NAMALWA (cell line): ENCODE data around the gene VSNL1.

Experiments
- DNase-seq: peaks from one replicate; pipeline ENCODE4 v3.0.0-alpha.2; 2015; ENCODE audit warnings: low spot score

VSNL1 gene

DNA sequence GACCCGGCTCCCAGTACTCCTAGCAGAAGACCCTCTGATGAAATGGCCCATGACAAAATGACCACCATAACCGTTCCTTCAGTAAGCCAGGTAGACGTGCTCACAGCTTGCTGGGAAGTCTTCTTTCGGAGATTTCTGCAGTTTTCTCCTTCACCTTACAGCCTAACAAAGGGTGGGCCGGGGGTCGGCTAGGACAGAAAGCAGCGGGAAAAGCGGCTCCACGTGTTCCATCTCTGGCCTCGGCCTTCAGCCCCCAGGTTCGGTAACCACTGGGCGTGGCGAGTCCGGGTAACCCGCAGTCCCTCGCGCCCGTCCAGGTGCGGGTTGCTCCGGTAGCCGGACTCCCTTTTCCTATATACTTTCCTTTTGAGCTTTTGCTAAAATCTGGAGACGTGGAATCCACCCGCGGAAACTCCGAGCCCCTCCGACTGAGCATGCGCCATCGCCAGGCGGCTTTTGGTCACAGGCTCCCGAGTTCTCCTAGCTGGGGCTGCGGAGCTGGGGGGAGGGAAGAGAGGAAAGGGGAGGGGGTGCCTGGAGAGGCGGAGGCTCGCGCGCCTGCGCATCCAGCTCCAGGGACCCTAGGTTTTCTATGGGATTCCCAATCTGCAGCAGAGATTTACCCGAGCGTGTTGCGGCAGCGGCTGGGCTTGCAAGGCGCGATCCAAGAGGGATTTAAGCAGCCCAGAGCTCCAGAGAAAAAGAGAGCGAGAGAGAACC is at the start of gene VSNL1:
Gene VSNL1 (plus strand): TSS at position 604 of the 720 bp plus-strand sequence. CDS start 51,379 bp downstream, outside the sequence.
- peak; percentile 40 for DNase-seq

DNA sequence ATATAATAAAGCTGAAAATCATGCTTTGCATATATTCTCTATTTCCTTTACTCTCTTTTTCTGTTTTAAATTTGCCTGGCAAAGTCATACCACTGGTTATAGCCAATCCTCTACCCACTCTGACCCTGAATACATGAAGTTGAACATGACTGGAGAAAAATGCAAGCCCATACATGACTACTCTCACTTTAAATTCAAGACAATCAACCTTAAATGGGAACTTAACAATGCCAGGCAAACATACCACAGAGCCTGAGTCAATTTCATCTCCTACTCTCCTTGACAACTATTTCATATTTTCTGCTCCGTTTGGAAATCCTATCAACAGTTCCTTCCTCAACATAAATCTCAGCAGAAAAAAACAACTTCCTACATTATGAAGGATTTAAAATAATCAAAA is 44.9 kb upstream of the VSNL1 start:
- no peak for DNase-seq

DNA sequence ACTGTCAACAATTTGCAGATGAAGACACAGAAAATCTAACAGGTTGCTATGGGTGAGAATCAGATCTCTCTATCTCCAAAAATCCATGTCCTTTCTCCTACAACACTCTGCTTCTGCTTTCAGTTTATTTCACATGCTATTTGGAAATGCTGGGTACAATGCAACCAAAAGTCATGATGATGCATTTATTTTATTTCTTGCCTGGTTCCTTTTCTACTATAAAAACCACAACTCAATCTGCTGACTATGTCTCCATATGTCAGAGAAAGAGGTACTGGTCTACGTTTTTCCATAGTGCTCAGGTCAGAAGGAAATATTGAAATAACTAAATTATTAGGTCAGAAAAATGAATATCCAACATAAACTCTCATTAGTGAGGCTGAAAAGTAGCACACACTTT is 42.8 kb upstream of the VSNL1 start:
- no peak for DNase-seq

DNA sequence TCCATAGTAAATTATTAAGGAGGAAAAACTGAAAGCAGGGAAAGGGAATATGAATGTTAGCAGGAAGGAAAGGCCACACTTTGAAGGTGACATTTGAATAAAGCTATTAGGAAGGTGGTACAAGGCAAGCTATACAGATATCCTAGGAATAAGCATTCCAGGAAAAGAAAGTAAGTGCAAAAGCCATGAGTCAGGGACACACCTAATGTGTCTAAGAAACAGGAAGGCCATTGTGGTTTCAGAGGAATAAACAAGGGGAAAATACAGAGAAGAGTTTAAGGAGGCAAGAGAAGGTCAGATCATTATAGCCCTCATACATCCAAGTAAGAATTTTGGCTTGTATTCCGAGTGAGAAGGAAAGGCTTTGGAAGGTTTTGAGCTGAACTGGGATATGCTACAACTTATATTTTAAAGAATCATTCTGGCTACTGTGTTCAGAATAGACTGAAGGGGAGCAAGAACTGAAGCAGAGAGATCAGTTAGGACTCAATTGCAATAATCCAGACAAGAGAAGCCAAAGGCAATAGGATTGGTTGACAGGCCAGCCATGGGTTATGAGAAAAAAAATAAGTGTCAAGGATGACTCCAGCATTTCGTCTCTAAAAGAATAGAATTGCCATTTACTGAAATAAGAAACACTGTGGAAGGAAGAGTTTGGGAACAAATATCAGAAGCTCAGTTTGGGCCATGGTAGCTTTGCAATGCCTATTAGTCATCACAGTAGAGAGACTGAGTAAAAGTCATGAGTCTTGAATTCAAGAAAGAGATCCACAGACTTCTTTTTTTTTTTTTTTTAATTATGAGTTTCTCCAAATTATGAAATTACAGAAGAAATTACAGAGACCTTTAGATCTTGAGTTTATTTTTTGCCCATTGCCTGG is 33.5 kb upstream of the VSNL1 start:
- no peak for DNase-seq

DNA sequence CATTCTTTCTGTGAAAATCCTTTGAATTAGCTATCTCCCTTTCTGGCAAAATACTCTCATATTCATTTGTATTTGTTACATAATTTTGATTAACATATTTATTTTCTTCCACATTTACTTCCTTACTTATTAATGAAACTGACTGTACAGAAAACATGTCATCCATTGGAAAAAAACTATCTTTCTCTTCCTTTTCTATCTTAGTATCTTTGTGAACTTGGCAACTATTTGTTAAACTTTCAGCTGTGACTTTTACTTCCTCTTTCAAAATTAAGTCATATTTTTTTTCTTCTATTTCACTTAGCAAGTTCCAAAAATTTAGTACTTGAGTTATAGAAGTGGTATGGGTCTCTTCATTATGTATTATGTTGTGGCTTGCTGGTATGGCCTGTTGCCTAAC is 24.8 kb upstream of the VSNL1 start:
- peak; percentile 66 for DNase-seq

DNA sequence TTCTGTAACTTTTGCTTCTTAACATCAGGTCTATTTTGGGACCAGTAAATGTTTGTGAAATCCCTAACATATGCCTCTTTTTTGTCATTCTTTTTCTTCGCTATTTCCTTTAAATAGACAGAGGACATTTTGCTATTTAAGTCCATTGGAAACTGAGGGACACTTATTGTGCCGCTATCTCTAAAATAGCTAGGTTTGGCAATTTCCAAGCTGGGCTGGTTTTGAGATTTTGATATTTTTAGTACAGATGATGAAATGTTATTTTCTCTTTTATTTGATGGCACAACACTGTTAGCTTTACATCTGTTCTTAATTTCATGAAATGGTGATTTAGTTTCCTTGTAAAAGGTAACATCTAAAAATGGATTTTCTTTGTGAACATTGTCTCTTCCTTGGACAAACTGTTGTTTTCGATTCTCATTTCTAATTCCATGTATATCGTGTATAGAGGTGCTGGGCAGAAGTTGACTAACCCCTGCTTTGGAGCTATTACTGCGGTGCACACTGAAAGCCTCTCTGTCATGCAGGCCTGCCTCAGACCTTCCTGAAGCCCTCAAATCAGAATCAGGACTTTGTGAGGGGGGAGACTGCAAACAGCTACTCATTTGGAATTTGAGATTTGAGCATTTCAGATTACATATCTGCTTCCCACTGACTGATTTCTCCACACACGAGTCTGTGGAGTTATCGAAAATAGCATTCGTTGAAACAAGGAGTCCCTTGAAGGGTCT is 22.9 kb upstream of the VSNL1 start:
- DNase-seq = no peak

DNA sequence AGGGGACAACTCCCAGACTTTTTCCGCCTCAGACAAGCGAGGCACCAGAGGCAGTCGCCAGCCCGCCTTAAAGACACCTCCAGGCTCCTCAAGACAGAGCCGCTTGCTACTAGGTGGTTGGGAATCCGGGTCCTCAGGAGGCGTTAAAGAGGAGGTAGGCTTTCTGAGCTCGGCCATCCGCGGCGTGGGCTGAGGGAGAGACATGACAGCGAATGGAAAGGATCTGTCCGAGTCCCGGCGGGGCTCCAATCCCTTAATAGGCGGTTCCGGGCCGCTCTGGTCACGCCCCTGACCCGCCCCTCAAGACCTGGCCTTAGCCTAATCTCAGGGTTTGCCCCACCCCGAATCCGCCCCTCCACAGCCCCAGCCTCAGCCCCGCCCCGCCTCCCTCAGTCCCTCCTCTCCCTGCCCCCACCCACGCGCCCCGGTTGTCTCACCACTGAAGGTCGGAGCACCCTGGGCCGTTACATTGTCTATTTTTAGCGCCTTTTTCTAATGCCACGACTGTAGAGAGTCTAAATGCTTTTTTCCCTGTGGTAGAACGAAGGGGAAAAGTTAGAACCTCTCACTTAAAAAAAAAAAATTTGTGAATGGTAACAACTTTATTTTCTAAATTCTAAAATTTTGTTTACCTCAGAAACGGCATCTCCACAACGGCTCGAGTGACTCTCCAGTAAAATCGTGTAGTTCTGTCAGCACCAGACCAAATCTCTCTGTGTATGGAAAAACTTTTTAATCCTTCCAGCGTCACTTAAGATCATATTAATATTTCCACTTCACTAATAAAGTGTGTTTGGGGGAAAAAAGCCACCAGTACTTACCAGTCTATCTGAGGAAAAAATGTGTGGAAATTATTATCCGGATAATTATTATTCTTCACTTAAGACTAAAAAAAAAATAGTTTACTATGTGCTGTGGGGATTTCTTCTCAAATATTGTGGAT is 22.0 kb upstream of the VSNL1 start, which contains the start of gene RAD51AP2:
Gene RAD51AP2 (minus strand): TSS at position 229 of the 943 bp plus-strand sequence. CDS start 25 bp downstream, at position 204.
- DNase-seq = peak; percentile 90

DNA sequence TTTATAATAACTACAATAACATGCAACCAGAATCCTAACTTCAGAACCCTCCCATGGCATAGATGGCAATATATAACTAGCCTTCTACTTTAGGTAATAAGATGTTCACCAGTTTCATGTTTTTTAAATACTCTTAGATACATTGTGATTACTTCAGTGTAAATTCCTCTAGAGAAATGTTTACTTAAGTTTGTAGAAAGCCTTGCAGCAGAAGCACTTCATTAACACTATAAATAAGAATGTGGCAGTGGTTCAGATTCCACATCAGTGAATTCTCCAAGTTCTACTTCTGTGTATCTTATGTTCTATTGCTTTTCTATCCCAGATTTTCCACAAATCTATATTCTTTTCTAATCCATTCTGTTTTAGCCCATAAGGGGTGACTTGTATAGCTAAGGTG is 21.0 kb upstream of the VSNL1 start:
- DNase-seq = no peak

DNA sequence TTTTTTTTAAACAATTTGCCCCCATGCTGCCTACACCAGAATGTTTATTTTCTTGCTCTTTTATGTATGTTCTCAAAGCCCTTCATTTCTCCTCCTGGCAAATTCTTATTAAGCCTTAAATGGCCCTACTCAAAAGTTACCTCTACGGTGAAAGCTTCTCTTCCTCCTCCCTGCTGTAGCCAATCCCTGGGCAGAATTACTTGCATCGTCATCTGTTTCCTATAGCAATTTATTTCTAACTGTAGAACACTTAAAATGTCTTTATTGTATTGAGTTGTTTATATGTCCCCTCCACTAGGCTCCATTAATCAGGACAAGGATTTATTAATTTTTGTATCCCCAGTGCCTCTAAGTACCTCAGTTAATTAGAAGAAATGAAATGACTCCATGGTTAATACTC is 19.7 kb upstream of the VSNL1 start:
- DNase-seq = no peak

DNA sequence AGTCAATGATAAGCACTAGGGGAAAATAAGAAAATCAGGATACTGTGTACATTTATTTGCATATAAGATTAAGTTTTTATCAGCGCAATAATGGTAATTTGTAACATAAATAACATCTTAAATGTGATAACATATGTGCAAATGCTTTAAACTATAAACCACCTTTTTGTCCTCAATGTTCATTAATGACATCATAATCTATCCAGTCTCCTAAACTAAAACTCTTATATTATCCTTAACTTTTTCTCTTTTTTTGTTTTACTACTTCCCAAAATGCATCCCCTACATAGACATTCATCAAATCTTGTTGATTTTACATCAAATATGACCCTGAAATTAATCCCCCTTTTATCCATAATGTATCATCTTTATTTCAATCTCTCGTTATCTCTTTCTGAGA is 18.9 kb upstream of the VSNL1 start:
- no peak for DNase-seq

DNA sequence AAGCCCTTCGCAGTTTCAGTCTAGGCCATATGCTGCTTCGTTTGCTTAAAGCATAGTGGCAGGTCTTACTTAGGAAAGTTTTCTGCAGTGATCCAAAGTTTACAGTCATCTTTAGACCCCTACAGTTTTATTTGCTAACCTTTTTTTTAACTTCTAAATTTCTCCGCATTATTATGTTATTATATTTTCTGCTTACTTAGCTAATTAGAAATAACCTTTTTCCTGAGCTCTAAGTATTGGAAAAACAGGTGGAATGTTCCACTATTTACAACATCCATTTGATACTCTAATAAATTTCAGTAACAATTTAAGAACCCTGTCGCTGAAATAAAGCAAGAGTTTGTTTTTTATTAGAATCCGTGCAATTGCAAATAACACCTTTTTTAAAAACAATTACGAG is 18.2 kb upstream of the VSNL1 start:
- DNase-seq = no peak

DNA sequence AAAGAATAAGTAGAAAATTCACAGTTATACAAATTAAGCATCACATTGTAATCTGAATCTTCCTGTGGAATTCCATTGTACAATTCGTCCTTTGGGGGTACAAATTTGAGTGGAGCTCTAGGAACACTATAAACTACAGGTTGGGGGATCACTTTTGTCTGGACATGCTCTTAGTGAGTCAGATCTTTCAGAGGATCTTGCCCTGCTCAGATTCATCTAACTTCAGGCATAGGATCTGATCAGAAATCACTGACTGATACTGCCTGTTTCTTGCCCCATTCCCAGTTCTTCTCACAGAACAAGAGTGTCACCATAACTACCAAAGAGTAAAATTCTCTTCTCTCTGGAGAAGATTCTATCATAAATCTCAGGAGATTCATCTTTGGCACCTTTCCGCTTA is 10.7 kb upstream of the VSNL1 start:
- no peak for DNase-seq

DNA sequence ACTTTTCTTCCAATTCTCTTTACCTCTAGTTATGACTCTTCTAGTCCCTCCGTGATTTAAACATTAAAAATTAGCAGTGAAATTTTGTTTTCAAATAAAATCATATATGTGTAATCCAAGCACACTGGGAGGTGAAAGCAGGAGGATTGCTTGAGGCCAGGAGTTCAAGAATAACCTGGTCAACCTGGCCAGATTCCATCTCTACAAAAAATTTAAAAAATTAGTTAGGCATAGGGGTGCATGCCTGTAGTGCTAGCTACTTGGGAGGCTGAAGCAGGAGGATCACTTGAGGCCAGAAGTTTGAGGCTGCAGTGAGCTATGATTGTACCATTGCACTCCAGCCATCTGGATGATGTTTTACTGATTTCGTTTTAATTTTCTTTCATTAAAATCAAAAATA is 7.0 kb upstream of the VSNL1 start:
- DNase-seq = no peak

DNA sequence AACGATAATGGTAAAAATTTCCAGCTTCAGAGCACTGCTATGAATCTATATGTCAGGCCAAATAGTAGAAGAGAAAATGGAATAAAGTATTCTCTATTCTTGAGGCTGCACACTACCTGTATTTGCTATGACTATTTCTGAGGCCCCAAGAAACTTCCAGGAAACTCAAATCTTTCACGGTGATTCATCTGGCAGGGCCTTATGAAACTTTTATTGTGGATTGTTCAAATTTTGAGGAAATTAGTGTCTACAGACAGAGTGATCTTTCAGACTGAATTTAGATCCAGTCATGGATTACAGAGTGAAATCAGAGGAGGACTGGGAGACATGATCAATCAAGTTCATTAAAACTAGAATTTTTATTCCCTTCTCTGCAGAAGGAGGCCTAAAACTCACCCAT is 4.1 kb upstream of the VSNL1 start:
- no peak for DNase-seq

DNA sequence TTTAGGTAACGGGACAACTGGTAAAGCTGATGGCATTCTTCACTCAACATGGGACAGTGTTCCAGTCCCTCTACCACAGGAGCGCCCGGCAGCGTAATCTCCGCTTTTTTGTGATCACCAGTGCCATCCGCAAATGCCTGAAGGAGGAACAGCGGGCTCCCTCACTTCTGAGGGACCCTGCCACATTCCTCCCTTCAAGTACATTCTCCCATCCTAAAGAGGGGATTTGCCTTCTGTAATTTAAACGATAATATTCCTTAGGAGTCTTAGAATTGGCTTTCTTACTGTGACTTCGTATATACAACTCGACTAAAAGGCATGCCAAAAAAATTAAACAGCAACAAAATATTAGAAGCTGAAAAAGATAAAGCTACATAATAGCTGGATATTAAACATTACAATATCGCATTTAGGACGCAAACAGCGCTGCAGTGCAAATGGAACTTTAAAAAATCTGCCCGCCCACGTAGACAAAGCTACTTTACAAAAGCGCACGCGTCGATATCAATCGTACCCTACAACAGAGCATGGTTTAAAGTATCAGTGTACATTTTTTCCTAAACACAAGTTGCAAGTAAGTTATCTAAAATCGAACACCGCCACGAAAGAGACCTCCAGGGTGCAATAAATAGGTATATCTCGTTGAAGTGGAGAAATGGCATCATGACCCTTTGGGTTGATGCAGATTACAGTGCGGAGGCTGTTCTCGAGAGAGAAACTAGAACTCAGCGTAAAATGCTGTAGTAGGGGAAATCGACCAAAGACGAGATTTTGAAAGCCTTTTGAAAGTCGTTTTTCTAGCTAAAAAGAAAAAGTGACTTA is 2.3 kb upstream of the VSNL1 start:
- DNase-seq = peak; percentile 71

DNA sequence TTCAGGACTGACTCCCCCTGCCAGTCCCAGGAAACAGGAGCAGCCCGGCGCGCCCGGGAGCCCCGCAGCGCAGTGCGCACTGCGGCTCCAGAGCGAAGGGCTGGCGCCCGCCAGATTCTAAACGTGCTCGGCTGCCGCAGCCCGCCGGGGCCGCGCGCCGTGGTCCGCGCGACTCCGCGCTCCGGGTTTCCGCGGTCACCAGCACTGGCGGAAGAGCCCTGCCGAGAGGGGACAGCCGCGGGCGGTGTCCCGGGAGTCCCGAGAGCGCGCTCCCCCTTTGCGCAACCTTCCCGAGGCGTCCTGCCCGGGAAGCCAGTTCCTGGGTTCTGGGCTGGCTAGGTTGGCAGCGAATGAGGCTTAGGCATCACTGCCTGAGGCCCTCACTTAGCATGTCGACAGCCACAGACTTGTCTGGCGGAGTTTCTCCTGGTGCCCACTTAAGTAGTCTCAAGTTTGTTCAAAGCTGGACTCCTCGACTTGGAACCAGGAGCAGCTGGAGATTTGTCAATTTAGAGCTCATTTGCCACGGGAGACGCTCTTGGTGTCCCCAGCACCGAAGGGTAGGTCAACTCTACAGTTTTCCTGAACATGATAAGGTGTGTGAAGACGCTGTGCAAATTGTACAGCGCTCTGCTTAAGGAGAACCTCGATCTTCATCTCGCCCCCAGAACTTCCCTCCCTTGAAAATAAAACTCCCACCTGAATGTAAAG is 1.5 kb upstream of the VSNL1 start:
- peak; percentile 65 for DNase-seq

DNA sequence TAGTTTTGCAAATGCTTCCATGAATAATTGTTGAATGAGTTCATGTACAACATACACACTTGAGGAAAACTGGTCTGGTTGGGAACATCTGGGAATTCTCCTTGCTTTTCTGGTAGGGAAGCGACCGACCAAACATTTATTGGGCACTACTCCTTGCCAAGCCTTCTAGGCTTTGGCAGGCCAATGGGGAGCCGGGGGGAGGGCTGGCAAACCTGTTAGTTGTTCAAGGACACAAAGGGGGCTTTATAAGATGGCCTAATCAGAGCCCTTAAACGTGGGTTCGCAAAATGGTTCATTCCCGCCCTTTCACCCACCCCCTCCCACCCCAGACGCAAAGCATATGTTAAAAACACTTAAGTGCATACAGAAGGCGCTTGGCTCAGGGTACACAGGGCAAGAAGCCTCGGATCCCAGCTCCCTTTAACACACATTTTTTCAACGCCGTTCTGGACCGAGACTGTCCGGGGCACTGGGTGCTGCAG is 844 bp upstream of the VSNL1 start:
- peak; percentile 5 for DNase-seq

DNA sequence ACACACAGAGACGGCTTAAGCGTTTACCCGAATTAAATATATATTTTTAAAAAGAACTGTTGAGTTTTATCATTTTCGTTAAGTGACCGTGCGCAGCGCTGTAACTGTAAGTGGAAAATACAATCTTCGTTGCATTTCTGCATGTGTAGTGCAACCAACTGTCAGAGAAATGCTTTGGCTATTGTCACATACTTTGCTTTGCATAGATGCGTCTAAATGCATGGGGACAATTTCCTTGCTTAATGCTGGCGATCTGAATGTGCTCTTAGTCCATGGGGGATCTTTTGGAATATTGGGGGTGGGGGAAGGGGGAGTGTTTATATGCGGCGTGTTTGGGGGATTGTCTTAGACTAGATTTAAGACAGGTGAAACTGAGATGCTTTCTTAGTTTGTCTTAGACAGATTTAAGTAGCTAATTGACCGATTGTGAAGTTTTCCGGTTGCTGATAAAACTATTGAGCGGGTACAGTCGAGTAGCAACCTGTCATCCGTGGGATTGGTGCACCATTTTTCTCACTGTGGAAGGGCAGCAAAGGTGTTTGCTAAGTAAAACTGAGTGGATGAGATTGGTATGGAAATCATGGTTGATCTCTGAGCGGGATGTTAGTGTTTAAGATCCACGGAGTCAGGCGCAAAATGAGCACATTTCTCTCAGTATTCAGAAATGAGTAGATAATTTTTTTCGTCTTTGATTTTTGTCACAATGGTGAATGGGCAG is 476 bp downstream of the VSNL1 start:
- peak; percentile 37 for DNase-seq

DNA sequence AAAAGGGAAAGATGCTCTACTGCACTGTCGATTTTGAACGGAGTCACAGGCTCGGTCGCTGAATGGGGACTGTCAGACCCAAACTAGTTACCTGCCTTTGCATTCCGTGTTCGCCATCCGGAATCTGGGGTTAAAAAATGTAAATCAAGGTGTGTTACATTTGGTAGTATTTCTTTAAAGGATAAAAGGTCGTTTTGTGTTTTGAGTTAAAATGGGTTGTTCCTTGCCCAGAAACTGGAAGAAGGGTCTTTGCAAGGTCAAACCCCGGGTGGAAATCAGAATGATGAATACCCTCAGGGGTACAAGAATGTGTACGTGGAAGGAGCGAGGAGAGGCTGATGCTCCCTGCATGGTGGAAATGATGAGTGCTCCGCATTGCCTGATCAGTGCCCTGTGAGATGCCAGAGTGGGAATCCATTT is 1.0 kb downstream of the VSNL1 start:
- DNase-seq = no peak
